Measurements from ENCODE around the gene USF3.

Gene USF3

DNA sequence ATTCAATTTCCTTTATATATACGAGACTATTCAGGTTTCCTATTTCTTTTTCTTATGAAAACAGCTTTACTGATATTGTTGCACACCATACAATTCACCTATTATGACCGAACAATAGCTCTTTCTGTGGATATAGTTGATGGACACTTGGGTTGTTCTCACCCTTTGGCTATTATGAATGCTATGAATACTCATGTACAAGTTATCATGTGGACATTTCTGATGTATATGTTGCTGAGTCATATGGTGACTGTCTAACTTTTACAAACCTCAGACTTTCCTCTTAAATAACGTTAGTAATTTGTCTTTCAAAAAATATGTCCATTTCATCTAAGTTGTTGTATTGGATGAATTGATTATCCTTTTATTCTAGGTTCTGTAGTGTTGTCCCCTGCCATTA, 15.7 kb upstream of the USF3 start:
- Histone ChIP-seq H3K4me3 (ENCODE audit: low read depth in 1 of 2, low read length in 1 of 2) (no peak overlapping the region), H3K4me1 (ENCODE audit: control insufficient read depth in 1 of 2, insufficient read depth in 1 of 2, low read depth in 1 of 2, low read length in 1 of 2) (no peaks in the 10 kb centered on the region), H3K9me3 (no peaks in the 10 kb centered on the region), H3K27ac (no peak overlapping the region), H3K27me3 (peaks cover 28% of the 10 kb centered on the region), H3K36me3 (no peaks in the 10 kb centered on the region)
- TF ChIP-seq, protein P1, sequence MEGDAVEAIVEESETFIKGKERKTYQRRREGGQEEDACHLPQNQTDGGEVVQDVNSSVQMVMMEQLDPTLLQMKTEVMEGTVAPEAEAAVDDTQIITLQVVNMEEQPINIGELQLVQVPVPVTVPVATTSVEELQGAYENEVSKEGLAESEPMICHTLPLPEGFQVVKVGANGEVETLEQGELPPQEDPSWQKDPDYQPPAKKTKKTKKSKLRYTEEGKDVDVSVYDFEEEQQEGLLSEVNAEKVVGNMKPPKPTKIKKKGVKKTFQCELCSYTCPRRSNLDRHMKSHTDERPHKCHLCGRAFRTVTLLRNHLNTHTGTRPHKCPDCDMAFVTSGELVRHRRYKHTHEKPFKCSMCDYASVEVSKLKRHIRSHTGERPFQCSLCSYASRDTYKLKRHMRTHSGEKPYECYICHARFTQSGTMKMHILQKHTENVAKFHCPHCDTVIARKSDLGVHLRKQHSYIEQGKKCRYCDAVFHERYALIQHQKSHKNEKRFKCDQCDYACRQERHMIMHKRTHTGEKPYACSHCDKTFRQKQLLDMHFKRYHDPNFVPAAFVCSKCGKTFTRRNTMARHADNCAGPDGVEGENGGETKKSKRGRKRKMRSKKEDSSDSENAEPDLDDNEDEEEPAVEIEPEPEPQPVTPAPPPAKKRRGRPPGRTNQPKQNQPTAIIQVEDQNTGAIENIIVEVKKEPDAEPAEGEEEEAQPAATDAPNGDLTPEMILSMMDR (IDR thresholded peaks at IDR 0.05) = no peak

DNA sequence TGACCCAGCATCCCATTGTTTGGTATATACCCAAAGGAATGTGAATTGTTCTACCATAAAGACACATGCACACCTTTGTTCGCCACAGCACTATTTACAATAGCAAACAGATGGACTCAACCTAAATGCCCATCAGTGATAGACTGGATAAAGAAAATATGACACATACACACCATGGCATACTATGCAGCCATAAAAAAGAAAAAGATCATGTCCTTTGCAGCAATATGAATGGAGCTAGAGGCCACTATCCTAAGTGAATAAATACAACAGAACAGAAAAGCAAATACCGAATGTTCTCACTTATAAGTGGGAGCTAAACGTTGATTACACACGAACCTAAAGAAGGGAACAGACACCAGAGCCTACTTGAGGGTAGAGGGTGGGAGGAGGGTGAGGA, 11.4 kb upstream of the USF3 start:
- Histone ChIP-seq H3K36me3 (no peaks in the 10 kb centered on the region), H3K4me1 (ENCODE audit: control insufficient read depth in 1 of 2, insufficient read depth in 1 of 2, low read depth in 1 of 2, low read length in 1 of 2) (no peaks in the 10 kb centered on the region), H3K27me3 (peaks cover 24% of the 10 kb centered on the region), H3K27ac (no peak overlapping the region), H3K4me3 (ENCODE audit: low read depth in 1 of 2, low read length in 1 of 2) (no peak overlapping the region), H3K9me3 (no peaks in the 10 kb centered on the region)
- TF ChIP-seq, protein P1 (IDR thresholded peaks at IDR 0.05) = no peak

DNA sequence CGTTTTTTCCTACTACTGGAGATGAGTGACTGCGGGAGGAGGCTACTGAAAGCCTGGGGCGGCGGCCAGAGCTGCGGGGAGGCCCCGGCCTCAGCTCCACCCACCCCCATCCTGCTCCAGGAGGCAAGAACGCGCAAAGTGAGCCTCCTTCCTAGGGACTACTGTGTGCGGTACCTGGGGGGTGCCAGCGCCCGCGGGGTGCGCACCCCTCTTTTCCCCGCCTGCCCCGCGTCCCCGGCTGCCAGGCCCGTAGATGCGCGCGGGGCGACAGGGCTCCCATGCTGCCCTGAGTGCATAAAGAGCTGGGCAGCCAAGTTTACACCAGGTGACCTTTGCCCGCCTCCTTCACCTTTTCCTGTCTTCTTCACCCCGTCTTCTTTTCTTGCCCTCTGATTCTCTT, 2.5 kb upstream of the USF3 start:
- peaks cover 8% of the 10 kb centered on the region for H3K27me3 ChIP-seq
- peaks cover 23 to 28% of the 10 kb centered on the region in 2 experiments for H3K4me1 ChIP-seq (ENCODE audit: control insufficient read depth in 1 of 2, insufficient read depth in 1 of 2, low read depth in 1 of 2, low read length in 1 of 2)
- no peak overlapping the region for H3K4me3 ChIP-seq (ENCODE audit: low read depth in 1 of 2, low read length in 1 of 2)
- no peaks in the 10 kb centered on the region for H3K36me3 ChIP-seq
- no peak overlapping the region for H3K27ac ChIP-seq
- no peaks in the 10 kb centered on the region for H3K9me3 ChIP-seq
- TF ChIP-seq, protein P1 (IDR thresholded peaks at IDR 0.05) = no peak

DNA sequence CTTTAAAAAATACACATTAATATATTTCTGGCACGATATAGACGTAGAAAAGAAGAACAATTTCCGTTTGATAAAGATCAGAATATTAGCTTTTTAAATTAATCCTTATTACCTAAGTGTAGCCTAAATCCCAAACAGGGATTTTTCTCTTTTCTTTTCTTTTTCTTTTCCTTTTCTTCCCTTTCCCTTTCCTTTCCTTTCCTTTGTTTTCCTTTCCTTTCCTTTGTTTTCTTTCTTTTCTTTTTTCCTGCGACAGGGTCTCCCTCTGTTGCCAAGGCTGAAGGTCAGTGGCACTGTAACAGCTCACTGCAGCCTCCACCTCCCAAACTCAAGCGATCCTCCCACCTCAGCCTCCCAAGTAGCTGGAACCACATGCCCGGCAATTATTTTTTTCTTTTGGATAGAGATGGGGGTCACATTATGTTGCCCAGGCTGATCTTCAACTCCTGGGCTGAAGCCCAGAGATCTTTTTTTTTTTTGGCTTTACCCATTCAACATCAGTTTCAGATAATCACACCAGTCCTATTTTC, 1.8 kb upstream of the USF3 start:
- TF ChIP-seq, protein P1 (IDR thresholded peaks at IDR 0.05) = no peak
- peaks cover 8% of the 10 kb centered on the region for H3K27me3 ChIP-seq
- H3K36me3 ChIP-seq = no peaks in the 10 kb centered on the region
- H3K27ac ChIP-seq = no peak overlapping the region
- peak overlapping the region in 1 of 2 experiments; percentile 84 for H3K4me3 ChIP-seq (ENCODE audit: low read depth in 1 of 2, low read length in 1 of 2)
- H3K9me3 ChIP-seq = no peaks in the 10 kb centered on the region
- peaks cover 23 to 28% of the 10 kb centered on the region in 2 experiments for H3K4me1 ChIP-seq (ENCODE audit: control insufficient read depth in 1 of 2, insufficient read depth in 1 of 2, low read depth in 1 of 2, low read length in 1 of 2)

DNA sequence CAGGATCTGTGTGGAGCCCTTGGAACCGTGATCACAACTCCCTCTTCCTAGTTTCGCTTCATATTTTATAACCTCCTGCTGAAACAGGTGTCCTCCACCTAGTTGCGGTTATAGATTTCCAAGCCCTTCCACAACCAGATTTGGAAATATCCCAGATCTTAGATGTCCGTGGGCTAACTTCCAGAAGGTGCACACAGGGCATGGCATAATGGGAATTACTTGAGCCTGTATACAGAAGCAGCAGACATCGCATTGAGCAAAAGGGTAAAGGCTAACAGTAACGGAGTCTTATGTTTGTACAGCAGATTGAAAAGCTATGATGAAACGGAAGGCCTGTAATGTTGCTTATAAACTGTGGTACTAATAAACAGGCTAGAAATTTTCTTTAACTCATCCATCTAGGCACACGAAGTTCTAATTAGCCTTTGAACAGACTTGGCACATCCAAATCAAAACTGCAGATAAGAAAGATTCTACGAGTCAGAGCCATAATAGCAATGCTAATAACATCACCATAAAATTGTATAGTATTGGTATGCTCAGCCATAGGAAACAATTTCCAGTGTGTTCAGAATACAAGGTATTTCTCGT, 1.2 kb upstream of the USF3 start:
- Histone ChIP-seq H3K4me1 (ENCODE audit: control insufficient read depth in 1 of 2, insufficient read depth in 1 of 2, low read depth in 1 of 2, low read length in 1 of 2) (peaks cover 23 to 28% of the 10 kb centered on the region in 2 experiments), H3K27me3 (peaks cover 8% of the 10 kb centered on the region), H3K4me3 (ENCODE audit: low read depth in 1 of 2, low read length in 1 of 2) (peak overlapping the region; percentile 84 to 86), H3K36me3 (no peaks in the 10 kb centered on the region), H3K9me3 (no peaks in the 10 kb centered on the region), H3K27ac (peak overlapping the region; percentile 99)
- TF ChIP-seq, protein P1 (IDR thresholded peaks at IDR 0.05) = no peak
